ENCODE data around the gene CREB3L2.
"Not testable (repeated sequence)": the region's sequence is repeated elsewhere in the genome, so short reads cannot be mapped to it uniquely, and the experiment has no call there.

CREB3L2 gene

GRCh38 chr7:137934176-137934826 is 67.6 kb downstream of the CREB3L2 start:
- DNase-seq (ENCODE audit: low read depth in 2 of 2), result no peak

- no peak for DNase-seq (ENCODE audit: low read depth in 2 of 2)
Measured at GRCh38 chr7:137933270-137934017, 68.4 kb downstream of the CREB3L2 start.

GRCh38 chr7:137932881-137933269 is 69.0 kb downstream of the CREB3L2 start:
- DNase-seq (ENCODE audit: low read depth in 2 of 2), result no peak

GRCh38 chr7:137931823-137932222 is 70.1 kb downstream of the CREB3L2 start:
- DNase-seq (ENCODE audit: low read depth in 2 of 2), result no peak

- no peak for DNase-seq (ENCODE audit: low read depth in 2 of 2)
Measured at GRCh38 chr7:137930581-137930980, 71.3 kb downstream of the CREB3L2 start.

DNA sequence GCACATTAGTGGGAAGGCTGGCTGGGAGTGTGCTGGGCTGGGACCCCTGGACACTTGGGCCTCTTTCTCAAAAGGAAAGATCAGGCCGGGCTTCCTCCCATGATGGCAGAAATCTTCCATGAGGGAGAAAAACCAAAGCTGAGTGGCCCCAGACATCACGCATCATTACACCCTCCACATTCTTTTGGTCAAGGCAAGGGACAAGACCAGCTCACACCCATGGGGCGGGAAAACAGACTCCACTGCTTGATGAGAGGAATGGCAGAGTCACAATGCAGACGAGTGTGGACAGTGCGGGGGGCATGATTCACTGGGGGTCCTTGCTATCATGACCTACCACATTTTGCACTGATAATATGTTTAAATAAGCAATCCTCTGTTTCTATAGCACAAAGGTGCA is 73.3 kb downstream of the CREB3L2 start:
- no peak for DNase-seq (ENCODE audit: low read depth in 2 of 2)

DNA sequence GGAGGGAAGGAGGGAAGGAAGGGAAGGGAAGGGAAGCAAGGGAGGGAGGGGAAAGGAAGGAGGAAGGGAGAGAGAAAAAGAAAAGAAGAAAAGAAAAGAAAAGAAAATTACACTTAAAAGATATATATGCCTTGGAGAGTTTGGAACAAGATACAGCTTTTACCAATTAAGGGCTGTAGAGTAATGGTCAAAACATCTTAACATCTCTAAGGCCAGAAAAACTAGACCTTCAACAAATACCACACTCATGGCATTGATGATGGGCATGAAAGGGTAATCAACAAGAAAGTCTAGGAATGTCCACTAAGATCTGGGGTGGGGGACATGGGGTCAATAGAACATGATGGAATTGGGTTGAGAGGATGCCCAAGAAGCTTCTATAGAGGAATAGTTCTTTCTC is 74.5 kb downstream of the CREB3L2 start:
- DNase-seq (ENCODE audit: low read depth in 2 of 2), result no peak

DNA sequence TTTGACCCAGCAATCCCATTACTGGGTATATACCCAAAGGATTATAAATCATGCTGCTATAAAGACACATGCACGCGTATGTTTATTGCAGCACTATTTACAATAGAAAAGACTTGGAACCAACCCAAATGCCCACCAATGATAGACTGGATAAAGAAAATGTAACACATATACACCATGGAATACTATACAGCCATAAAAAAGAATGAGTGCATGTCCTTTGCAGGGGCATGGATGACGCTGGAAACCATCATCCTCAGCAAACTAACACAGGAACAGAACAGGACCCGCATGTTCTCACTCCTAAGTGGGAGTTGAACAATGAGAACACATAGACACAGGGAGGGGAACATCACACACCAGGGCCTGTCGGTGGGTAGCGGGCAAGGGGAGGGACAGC is 75.7 kb downstream of the CREB3L2 start:
- DNase-seq (ENCODE audit: low read depth in 2 of 2), result not testable (repeated sequence)

DNA sequence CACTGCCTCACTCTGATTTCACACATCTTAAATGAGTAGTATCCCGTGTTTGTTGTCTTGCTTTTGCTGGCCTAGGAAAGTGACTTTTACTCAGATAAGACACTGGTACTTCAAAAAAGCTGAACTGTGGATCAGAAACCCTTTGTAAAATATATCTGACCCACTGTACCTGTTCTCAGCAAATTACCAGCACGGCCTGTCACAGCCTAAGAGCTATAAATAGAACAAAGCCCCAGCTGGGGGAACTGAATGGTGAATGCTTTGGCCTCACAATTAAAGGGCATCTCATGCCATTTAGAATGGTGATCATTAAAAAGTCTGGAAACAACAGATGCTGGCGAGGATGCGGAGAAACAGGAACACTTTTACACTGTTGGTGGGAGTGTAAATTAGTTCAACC is 76.1 kb downstream of the CREB3L2 start:
- no peak for DNase-seq (ENCODE audit: low read depth in 2 of 2)

- DNase-seq (ENCODE audit: low read depth in 2 of 2), result no peak
Measured at GRCh38 chr7:137925091-137925490, 76.8 kb downstream of the CREB3L2 start.

DNA sequence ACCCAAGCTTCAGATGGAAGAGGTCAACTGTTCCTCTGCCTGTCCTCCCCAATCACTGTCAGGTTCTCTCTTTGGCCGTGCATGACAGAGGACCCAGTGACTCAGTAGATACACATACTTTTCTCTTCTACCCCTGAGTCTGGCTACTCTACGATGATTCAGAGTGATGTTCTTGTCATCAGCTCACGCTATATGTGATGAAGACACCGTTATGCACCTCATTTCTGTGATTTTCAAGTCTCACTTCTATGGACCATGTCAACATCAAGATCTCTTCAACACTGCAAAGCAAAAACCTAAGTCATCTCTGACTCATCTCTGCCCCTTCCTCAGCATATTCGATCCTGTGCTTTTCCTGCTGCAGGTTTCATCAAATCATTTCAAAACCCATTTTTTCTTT is 78.5 kb downstream of the CREB3L2 start:
- DNase-seq (ENCODE audit: low read depth in 2 of 2), result no peak

DNA sequence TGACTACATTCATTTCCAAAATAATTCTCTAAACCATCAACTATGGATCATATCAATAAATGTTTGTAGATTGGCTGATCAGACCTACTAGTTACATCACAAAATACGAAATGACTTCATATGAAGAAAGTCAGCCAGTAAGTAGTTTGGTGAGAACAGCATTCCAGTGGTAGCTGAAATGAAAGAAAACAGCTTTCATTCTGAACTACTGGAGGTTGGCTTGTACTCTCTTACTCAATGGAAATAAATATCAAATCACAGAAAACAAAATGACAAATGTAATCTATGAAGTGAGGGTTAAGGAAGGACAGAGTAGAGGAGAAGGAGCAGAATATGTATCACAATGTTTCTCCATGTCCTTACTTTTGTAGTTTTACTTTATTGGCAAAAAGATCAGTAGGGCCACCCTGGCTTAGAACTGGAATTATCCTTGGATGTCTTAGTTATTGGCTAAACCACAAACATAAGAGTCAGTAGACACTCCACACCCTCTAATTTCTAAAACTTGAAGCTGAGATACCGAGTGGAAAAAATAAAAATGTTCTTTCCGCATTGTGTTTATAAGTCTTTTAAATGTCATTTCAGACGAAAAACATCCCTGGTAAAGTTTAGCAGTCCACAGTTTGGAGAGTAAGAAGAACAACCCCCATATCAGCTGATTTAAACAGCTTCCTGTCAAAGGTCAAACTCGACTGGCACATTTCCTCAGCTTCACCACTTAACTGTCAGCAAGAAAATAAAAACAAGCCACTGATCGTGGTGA is 81.1 kb downstream of the CREB3L2 start:
- no peak for DNase-seq (ENCODE audit: low read depth in 2 of 2)

- no peak for DNase-seq (ENCODE audit: low read depth in 2 of 2)
Measured at GRCh38 chr7:137919987-137920386, 81.9 kb downstream of the CREB3L2 start.

- no peak for DNase-seq (ENCODE audit: low read depth in 2 of 2)
Measured at GRCh38 chr7:137916980-137917645, 84.8 kb downstream of the CREB3L2 start.

DNA sequence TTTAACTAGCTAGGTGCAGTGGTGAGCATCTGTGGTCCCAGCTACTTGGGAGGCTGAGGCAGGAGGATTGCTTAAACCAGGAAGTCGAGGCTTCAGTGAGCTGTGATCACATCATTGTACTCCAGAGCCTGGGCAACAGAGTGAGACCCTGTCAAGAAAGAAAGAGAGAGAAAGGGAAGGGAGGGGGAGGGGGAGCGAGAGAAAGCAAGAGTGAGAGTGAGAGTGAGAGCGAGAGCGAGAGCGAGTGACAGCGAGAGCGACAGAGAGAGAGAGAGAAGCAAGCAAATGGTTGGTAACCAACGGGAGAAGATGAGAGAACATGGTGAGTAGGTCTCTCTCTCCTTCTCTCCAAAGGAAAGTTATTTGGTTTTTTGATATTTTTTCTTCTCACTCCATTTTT is 85.3 kb downstream of the CREB3L2 start:
- DNase-seq (ENCODE audit: low read depth in 2 of 2), result no peak

DNA sequence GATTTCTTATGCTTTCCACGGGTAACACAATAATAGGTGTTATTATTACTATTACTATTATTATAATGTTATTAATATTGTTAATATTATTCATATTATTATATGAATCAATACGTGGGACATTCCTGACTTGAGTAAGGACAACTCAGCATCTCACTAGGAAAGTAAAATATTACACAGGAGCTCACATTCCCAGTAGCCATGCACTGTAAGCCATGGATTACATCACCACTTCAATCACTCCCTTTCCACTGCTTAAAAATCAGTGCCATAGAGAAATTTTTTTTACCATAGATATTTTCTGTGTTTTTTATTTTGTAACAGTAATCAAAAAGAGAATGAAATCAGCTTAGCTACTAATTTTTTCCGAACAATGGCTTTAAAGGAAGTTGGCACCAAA is 86.6 kb downstream of the CREB3L2 start:
- DNase-seq (ENCODE audit: low read depth in 2 of 2), result no peak

- DNase-seq (ENCODE audit: low read depth in 2 of 2), result no peak
Measured at GRCh38 chr7:137913985-137914384, 87.9 kb downstream of the CREB3L2 start.

DNA sequence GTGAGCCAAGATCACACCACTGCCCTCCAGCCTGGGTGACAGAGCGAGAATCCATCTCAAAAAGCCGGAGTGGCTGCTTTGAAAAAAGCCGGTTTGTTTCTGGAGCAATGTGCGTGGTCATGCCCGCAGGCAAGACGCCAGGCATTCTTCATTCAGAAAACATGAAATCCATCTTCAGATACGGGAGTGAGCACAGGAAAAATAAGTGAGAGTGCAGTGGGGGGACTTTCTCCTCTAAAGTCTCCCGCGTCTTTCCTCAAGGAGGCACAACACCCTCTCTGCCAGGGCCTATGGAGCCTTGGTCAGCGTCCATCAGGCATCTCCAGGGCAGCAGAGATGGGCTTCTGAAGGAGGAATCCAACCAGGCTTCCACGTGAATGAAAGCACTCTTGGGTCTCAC is 92.8 kb downstream of the CREB3L2 start:
- DNase-seq (ENCODE audit: low read depth in 2 of 2), result no peak

DNA sequence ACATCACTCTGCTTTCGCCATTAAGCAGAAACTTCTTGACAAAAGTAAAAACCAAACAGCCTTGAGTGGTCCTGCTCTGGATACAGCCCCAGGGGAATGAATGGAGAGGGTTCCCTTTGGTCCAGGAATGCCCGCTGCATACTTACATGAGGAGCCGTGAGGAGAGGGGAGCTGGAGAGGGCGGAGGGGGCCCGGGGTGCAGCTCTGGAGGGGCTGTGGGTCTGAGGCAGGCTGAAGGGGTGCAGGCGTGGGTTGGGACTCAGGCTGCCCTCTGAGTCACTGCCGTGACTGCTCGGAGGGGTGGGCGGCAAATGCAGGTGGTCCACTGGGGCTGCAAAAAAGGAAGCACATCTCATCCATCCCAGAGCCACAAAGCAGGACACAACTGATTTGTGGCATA is 93.8 kb downstream of the CREB3L2 start:
- DNase-seq (ENCODE audit: low read depth in 2 of 2), result no peak

DNA sequence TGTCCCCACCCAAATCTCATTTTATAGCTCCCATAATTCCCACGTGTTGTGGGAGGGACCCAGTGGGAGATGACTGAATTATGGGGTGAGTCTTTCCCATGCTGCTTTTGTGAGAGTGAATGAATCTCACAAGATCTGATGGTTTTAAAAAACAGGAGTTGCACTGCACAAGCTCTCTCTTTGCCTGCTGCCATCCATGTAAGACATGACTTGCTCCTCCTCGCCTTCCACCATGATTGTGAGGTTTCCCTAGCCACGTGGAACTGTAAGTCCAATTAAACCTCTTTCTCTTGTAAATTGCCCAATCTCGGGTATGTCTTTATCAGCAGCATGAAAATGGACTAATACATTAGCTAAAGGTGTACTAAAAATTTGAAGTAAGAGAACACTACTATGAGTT is 95.2 kb downstream of the CREB3L2 start:
- not testable (repeated sequence) for DNase-seq (ENCODE audit: low read depth in 2 of 2)

DNA sequence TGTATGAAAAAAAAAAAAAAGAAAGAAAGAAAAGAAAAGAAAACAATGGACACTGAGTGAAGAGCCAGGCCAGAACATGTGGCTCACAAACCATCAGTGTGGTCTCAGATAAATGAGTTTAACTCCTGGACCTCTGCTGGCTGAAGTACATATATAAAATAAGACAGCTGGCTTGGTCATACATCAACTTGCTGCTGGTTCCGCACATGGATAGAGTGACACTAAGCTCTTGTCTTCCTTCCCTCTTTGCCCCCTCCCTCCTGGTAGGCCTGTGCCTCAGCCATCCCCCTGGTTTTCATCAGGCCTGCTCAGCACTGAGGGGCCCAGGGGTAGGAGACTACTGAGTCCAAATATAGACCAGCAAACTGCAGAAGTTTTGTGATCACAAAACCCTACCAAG is 97.1 kb downstream of the CREB3L2 start:
- DNase-seq (ENCODE audit: low read depth in 2 of 2), result no peak

Data from stimulated activated CD8-positive, alpha-beta memory T cell treated with anti-CD3 and anti-CD28 coated beads, Interleukin-7, amount 100 ng/mL, for 1 hour (primary cell).